Activated T-cell treated with anti-CD3 and anti-CD28 coated beads for 4 hours (primary cell): ENCODE results near the gene TAF11.
"Not testable (repeated sequence)": the region's sequence is repeated elsewhere in the genome, so short reads cannot be mapped to it uniquely, and the experiment has no call there.

Source experiments
- DNase-seq: peaks from one replicate; pipeline ENCODE4 v3.0.0-alpha.2; 2020

Gene TAF11

GRCh38 chr6:34864007-34864406, 23.8 kb downstream of the TAF11 start:
- DNase-seq: no peak

- DNase-seq: no peak
Measured at GRCh38 chr6:34860776-34861175, 27.1 kb downstream of the TAF11 start.

- DNase-seq: no peak
Measured at GRCh38 chr6:34859951-34860350, 27.9 kb downstream of the TAF11 start.

- no peak for DNase-seq
Measured at GRCh38 chr6:34858681-34859080, 29.2 kb downstream of the TAF11 start.

GRCh38 chr6:34855463-34855862, 32.4 kb downstream of the TAF11 start:
- DNase-seq: no peak

- no peak for DNase-seq
Measured at GRCh38 chr6:34852406-34853085, 35.3 kb downstream of the TAF11 start.

- DNase-seq: no peak
Measured at GRCh38 chr6:34851361-34851760, 36.5 kb downstream of the TAF11 start.

- DNase-seq: not testable (repeated sequence)
Measured at GRCh38 chr6:34849066-34849465, 38.8 kb downstream of the TAF11 start.

GRCh38 chr6:34839666-34840352, 48.0 kb downstream of the TAF11 start:
- no peak for DNase-seq

- DNase-seq: no peak
Measured at GRCh38 chr6:34837528-34837927, 50.3 kb downstream of the TAF11 start.

- no peak for DNase-seq
Measured at GRCh38 chr6:34836451-34836850, 51.4 kb downstream of the TAF11 start.

- DNase-seq: no peak
Measured at GRCh38 chr6:34836008-34836407, 51.8 kb downstream of the TAF11 start.

- no peak for DNase-seq
Measured at GRCh38 chr6:34834789-34835518, 52.9 kb downstream of the TAF11 start.

- no peak for DNase-seq
Measured at GRCh38 chr6:34832942-34833341, 54.9 kb downstream of the TAF11 start.

GRCh38 chr6:34829137-34829536, 58.7 kb downstream of the TAF11 start:
- DNase-seq: no peak
